Measurements from ENCODE around the gene WNT3. TPM values are rescaled to one million over a fixed set of nuclear protein-coding genes. Genes with fewer than 3 reads are reported as not detected.

The WNT3 gene
- total RNA-seq, 1 donor from 2014 or later, result 0.92 TPM

DNA sequence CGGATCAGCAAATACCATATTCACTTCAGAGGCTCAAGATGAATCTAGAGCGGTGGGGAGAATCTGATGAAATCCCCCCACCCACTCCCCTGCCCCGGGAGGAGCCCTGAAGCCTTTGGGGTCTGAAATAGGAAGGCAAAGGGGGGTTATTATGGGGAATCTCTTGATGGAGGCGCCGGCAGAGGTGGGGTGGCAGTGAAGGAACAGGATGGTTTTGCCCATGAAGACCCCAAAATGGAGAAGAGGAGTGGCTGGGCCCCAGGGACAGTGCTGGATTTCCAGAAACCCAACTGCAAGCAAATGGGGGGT lies 637 bp downstream of the WNT3 start:
- ATAC-seq (no peak), DNase-seq (no peak)
- intact Hi-C loops (cut with micrococcal nuclease), result no loop called here

DNA sequence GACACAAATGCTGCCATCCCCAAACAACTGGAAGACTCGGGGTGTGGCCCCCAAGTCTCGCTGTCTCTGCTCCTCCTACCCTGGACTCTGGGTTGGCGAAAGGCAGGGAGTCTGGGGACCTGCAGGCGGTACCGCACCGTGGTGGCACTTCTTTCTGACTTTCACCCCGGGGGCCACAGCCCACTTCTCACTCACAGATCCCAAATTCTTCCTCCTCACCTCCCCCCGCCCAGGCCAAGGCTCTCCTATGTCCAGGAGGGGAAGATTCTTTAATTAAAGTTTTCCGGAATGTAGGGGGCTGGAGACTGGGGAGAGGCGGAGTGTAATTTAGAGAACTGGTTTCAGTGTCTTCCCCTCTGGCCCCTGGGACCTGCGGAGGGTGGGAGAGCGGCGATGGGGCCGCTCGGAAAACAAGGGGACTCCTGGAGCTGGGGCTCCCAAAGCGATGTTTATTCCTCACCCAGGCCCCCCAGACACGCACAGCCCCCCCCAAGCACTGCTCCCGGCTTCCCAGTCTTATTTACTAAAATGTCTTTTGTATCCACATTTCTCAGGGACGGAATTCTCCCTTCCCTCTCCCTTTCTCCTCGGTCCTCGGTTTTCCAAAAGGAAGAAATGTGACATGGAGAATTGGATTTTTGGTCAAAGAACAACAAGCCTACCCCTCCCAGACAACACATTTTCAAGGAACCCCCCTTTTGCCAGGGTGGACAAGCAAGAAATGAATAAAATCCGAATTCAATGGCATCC lies 1.2 kb downstream of the WNT3 start:
- DNase-seq, result no peak
- intact Hi-C loops (cut with micrococcal nuclease), result no loop called here
- ATAC-seq, result no peak

DNA sequence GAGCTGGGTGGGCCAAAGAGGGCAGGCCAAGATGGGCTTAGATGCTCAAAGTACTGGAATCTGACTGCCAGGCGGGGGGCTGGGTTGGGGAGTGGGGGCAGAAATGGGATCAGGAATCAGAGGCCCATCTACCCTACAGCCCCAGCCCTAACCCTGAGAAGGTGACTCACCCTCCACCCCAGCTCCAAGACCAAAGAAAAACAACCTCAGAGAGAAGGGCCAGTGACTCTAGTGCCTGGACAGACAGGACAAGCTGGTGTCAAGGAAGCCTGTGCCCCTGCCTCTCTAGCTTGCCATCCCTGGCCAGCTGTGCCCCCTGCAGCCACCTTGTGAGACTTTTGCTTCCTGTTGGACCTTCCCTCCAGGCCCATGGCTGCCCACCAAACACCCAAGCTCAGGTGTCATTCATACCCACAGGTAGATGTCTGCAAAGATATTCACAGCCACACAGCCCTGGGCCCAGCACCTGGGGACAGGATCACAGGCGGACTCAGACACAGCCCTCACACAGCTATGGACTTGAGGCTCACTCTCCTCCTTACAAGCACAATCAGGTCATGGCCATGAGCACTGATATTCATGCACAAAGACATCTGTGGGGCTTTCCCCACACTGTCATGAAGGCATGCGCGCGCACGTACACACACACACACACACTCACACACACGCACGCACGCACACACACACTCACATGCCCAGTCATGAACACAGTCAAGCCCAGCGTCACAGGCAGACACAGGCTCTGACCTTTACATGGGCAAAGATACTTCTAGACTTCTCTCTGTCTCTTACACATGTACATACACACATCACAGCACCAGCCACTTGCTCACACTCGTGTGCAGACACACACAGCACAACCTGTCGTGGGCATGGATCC lies 2.8 kb downstream of the WNT3 start:
- DNase-seq (no peak), ATAC-seq (no peak)
- intact Hi-C loops (cut with micrococcal nuclease), result no loop called here

GRCh38 chr17:46814446-46814845 lies 4.0 kb downstream of the WNT3 start:
- intact Hi-C loops (cut with micrococcal nuclease), result no loop called here
- DNase-seq, result no peak
- ATAC-seq, result no peak

DNA sequence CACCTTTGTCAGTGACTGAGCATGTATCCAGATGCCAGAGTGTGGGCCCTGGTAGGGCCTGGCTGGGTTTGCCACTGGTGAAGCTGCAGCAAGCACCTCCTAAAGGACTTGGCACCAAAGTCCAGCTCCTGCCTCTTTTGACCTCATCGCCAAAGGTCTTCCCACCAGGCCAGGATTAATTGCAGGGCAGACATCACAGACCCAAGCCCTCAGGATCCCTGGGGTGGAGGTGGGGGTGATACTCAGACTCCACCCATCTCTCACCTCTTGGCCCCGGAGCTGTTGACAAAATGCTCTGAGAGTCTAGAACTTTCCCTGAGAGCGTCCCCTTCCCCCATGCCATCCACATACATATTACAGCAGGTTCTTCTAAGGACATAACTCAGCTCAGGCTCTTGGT lies 4.6 kb downstream of the WNT3 start:
- no peak for ATAC-seq
- intact Hi-C loops (cut with micrococcal nuclease), result no loop called here
- no peak for DNase-seq

GRCh38 chr17:46812624-46813318 lies 5.7 kb downstream of the WNT3 start:
- intact Hi-C loops (cut with micrococcal nuclease), result no loop called here
- DNase-seq (no peak), ATAC-seq (no peak)

GRCh38 chr17:46811978-46812583 lies 6.4 kb downstream of the WNT3 start:
- ATAC-seq, result no peak
- DNase-seq, result no peak
- intact Hi-C loops (cut with micrococcal nuclease), result no loop called here

- DNase-seq (no peak), ATAC-seq (no peak)
- intact Hi-C loops (cut with micrococcal nuclease), result no loop called here
Observed at GRCh38 chr17:46810837-46811236, 7.7 kb downstream of the WNT3 start.

- ATAC-seq (no peak), DNase-seq (no peak)
- intact Hi-C loops (cut with micrococcal nuclease), result no loop called here
Observed at GRCh38 chr17:46809110-46809571, 9.4 kb downstream of the WNT3 start.

- ATAC-seq (no peak), DNase-seq (no peak)
- intact Hi-C loops (cut with micrococcal nuclease), result no loop called here
Observed at GRCh38 chr17:46805771-46806170, 12.7 kb downstream of the WNT3 start.

DNA sequence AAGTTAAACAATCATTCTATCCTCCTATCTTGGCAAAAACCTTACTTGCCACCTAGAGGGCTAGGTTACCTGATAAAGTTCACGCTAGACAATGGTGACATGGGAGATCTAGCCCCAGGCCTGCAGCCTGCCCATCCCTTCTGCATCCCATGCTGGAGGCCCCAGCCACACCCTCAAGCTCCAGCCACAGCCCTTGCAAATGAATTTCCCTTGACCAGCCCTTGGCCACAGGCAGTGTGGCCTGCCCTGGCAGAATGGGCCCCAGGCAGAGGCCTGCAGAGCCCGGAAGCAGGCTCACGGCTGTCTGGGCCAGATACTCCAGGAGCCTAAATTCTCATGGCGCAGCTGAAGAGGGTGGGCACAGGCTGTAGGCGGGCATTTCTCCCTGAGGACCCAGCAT lies 14.9 kb downstream of the WNT3 start:
- ATAC-seq (no peak), DNase-seq (no peak)
- intact Hi-C loops (cut with micrococcal nuclease), result no loop called here

- DNase-seq (no peak), ATAC-seq (no peak)
- intact Hi-C loops (cut with micrococcal nuclease), result no loop called here
Observed at GRCh38 chr17:46802800-46803199, 15.7 kb downstream of the WNT3 start.

- intact Hi-C loops (cut with micrococcal nuclease), result no loop called here
- ATAC-seq, result no peak
- no peak for DNase-seq
Observed at GRCh38 chr17:46800573-46800972, 17.9 kb downstream of the WNT3 start.

GRCh38 chr17:46796956-46797530 lies 21.4 kb downstream of the WNT3 start:
- intact Hi-C loops (cut with micrococcal nuclease), result no loop called here
- ATAC-seq (no peak), DNase-seq (no peak)

GRCh38 chr17:46796524-46796923 lies 22.0 kb downstream of the WNT3 start:
- DNase-seq, result no peak
- intact Hi-C loops (cut with micrococcal nuclease), result no loop called here
- ATAC-seq, result no peak

- DNase-seq (no peak), ATAC-seq (no peak)
- intact Hi-C loops (cut with micrococcal nuclease), result no loop called here
Observed at GRCh38 chr17:46796084-46796483, 22.4 kb downstream of the WNT3 start.

- ATAC-seq (no peak), DNase-seq (no peak)
- intact Hi-C loops (cut with micrococcal nuclease), result no loop called here
Observed at GRCh38 chr17:46795379-46795952, 23.0 kb downstream of the WNT3 start.

GRCh38 chr17:46794318-46794717 lies 24.2 kb downstream of the WNT3 start:
- ATAC-seq (no peak), DNase-seq (no peak)
- intact Hi-C loops (cut with micrococcal nuclease), result no loop called here

DNA sequence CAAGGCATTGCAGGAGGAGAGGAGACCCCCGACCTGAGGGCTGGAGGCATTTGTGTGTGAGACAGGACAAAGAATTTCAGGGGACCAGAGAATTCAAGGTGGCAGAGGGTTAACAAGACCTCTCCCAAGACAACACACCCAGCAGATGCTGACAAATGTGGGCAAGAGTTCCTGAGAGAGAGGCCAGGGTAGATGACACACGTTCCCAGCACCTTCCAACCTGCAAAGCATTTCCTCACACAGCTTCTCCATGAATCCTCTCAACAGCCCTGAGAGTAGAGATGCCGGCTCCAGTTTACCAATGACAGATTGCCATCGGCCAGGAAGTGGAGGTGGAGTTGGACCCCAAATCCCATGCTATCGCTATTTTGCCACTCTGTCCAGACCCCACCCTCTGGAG lies 25.0 kb downstream of the WNT3 start:
- intact Hi-C loops (cut with micrococcal nuclease), result no loop called here
- DNase-seq, result no peak
- no peak for ATAC-seq

Data from left ventricle myocardium superior (tissue), 1 donor.